GM13976 (cell line): Measurements from ENCODE around the gene FAF1.

ENCODE experiments used
- DNase-seq: peaks from one replicate; pipeline ENCODE4 v3.0.0; 2012; ENCODE audit warnings: low spot score
- in situ Hi-C: fragments of 300-500 bp; cut with MboI; formaldehyde crosslinking; loops from one replicate; pipeline ENCODE4 v1.12.0; 2022; ENCODE audit warnings: low sequenced_read_pairs, mixed read lengths, inconsistent platforms; ENCODE audit not compliant: unreplicated experiment
- TF ChIP-seq, protein P1 (sequence below): IDR thresholded peaks from 2 replicates; pipeline ENCODE4 v1.5.1; 2012; ENCODE audit warnings: borderline replicate concordance, mild to moderate bottlenecking; ENCODE audit not compliant: insufficient read depth; ENCODE audit errors: extremely low read depth, missing control alignments, control extremely low read depth

The FAF1 gene

DNA sequence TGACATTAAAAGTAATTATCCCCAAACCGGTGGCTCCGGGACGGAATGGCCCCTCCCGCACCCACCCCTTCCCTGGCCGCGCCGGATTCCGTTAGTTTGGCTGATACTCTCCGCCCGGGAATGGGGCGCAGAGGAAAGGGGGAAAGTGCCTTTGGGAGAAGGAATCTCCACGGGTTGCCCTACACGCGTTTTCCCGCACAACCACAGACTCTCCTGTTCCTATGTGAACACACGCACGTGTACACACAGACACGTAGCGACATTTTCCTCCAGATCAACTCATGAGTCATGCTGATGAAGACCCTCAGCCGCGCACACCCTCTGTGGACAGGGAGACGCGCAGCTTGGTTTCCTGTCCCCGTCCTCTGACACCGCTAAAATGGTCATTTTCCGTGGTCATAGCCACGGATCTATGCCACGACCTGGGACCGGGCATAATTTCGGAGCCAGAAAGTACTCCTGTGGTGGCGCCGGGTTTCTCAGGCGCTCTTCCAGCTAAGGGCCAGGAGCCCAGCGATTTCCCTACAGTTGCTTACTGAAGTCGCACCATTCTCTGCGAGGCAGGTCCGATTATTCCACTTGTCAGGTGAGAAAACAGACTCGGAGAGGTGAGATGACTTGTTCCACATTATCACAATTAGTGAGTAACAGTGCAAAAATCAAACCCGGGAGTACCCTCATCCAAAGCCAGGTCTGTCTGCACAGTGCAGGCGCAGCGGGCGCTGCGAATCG, 532.8 kb downstream of the FAF1 start:
- in situ Hi-C loops = no loop called here
- TF ChIP-seq, protein P1, sequence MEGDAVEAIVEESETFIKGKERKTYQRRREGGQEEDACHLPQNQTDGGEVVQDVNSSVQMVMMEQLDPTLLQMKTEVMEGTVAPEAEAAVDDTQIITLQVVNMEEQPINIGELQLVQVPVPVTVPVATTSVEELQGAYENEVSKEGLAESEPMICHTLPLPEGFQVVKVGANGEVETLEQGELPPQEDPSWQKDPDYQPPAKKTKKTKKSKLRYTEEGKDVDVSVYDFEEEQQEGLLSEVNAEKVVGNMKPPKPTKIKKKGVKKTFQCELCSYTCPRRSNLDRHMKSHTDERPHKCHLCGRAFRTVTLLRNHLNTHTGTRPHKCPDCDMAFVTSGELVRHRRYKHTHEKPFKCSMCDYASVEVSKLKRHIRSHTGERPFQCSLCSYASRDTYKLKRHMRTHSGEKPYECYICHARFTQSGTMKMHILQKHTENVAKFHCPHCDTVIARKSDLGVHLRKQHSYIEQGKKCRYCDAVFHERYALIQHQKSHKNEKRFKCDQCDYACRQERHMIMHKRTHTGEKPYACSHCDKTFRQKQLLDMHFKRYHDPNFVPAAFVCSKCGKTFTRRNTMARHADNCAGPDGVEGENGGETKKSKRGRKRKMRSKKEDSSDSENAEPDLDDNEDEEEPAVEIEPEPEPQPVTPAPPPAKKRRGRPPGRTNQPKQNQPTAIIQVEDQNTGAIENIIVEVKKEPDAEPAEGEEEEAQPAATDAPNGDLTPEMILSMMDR = no peak
- DNase-seq = peak; percentile 43

- TF ChIP-seq, protein P1 = no peak
- in situ Hi-C loops = no loop called here
- DNase-seq = peak; percentile 44
Observed at GRCh38 chr1:50426702-50427085, 533.4 kb downstream of the FAF1 start.

DNA sequence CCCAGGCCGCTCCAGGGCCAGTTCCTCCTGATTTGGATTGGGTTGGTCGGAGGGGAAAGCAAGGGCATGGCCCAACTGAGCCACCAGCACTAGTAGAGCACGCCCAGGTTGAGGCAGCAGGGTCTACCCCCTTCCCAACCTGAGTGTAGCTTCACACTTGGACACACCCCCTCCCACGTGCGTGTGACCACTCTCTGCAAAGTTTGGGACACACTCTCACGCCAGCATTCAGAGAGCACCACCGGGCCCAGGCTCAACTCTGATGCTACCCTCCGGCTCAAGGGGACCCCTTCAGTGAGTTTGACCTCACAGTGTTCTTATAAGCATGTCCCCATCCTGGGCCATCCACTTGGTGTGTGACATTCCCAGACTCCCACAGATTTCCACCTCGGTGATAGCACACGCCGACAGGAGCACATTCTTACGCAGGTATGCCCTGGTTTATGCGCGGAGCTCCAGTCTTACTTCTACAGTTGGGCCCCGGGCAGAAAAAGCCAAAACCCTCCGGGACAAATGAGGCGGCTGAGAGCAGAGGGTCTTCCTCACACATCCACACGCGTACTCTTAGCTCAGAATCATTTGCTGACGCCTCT, 533.9 kb downstream of the FAF1 start:
- TF ChIP-seq, protein P1 = no peak
- in situ Hi-C loops = no loop called here
- DNase-seq = no peak

- DNase-seq = peak; percentile 40
- in situ Hi-C loops = no loop called here
- TF ChIP-seq, protein P1 = no peak
Observed at GRCh38 chr1:50425376-50426107, 534.5 kb downstream of the FAF1 start.

GRCh38 chr1:50424884-50425375, 535.1 kb downstream of the FAF1 start:
- TF ChIP-seq, protein P1 = no peak
- in situ Hi-C loops = no loop called here
- no peak for DNase-seq

DNA sequence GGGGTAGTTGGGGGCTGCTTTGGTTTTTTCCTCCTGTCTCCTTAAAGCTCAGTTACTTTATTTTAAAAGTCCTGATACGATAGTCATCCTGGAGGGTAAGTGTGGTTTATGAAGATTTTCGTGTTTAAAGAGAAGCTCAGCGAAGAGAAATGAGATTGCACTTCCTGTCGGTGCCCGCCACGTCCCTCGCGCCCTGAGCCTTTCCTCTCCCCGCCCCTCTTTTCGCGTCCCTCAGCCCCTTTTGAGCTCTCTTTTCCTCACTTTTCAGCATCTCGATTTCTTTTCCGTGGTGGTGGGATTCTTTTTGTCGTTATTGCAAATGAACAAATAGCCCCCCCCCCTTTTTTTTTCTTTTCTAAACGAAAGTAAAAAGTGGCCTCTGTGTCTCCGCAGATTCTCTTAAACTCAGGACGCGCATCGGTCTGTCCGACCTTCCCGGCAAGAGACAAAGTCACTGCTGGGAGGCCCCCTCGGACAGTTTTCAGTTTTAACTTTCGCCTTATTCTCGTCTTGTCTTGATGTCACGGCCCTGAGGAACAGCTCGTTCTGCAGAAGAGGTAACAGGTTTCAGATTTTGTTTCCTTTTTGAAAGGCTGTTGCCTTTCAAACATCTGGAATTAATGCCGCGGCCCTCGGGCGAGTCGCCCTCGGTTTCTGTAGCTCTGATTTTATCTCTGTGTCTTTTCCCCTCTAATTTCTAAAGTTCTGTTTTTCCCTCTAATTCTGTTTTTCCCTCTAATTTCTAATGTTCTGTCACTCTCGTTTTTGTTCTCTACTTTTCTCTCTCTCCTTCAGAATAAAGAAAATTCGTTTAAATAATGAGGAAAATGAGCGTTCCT, 535.8 kb downstream of the FAF1 start:
- DNase-seq = peak; percentile 54
- in situ Hi-C loops = no loop called here
- TF ChIP-seq, protein P1 = no peak
